Ovary (tissue), 3 donors: ENCODE results near the gene KHDRBS1.

Experiments used
- EP300 ChIP-seq: sonication (generic); formaldehyde crosslinking; IDR thresholded peaks from one replicate; pipeline ENCODE4 v1.6.1; 2017; ENCODE audit warnings: antibody characterized with exemption
- POLR2A ChIP-seq: fragments of 450-650 bp; IDR thresholded peaks from one replicate; pipeline ENCODE4 v1.6.1; 2017; ENCODE audit warnings: antibody characterized with exemption, mild to moderate bottlenecking, moderate library complexity
- TF ChIP-seq, protein P1 (sequence below), 3 donors: fragments of 450-650 bp in 2 of 3; fragments of 200-600 bp in 1 of 3; IDR thresholded peaks; one replicate each; pipeline versions ENCODE4 v1.5.1 to v1.8.0; 2016 to 2022; ENCODE audit warnings: antibody characterized with exemption in 3 of 3, mild to moderate bottlenecking in 1 of 3
- donor health status: DM: no; HTN: no; CAD: no.

DNA sequence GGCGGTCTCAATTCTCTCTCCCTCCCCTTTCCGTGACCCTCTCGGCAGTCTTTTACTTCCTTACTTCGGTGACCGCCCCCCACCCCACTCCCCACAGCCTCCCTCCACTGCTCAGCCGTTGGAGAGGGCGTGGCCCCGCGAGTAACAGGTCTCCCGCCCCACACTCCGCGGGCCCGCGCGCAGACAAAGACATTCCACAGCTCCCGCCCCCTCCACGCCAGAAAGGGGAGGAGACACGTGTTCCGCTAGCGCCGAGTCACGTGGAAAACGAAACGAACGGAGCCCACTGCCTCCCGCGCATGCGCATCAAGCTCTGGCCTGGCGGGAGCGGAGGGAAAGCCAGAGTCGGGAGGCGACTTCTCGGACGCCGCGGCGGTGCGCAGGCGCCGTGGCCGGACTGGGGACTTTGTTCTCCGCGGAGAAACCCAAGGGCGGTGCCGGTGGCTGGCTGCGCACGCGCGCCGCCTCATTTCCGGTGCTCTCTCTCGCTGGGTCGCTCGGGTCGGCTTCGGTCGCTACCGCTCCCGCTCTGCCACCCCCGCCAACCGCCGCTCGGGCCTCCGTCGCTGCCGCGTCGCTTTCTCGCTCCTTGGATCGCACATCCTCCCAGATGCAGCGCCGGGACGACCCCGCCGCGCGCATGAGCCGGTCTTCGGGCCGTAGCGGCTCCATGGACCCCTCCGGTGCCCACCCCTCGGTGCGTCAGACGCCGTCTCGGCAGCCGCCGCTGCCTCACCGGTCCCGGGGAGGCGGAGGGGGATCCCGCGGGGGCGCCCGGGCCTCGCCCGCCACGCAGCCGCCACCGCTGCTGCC lies at the start of gene KHDRBS1:
- TF ChIP-seq, protein P1, sequence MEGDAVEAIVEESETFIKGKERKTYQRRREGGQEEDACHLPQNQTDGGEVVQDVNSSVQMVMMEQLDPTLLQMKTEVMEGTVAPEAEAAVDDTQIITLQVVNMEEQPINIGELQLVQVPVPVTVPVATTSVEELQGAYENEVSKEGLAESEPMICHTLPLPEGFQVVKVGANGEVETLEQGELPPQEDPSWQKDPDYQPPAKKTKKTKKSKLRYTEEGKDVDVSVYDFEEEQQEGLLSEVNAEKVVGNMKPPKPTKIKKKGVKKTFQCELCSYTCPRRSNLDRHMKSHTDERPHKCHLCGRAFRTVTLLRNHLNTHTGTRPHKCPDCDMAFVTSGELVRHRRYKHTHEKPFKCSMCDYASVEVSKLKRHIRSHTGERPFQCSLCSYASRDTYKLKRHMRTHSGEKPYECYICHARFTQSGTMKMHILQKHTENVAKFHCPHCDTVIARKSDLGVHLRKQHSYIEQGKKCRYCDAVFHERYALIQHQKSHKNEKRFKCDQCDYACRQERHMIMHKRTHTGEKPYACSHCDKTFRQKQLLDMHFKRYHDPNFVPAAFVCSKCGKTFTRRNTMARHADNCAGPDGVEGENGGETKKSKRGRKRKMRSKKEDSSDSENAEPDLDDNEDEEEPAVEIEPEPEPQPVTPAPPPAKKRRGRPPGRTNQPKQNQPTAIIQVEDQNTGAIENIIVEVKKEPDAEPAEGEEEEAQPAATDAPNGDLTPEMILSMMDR (IDR thresholded peaks at IDR 0.05) = peak in 1 of 3 donors; percentile 23
- TF ChIP-seq POLR2A = peak; percentile 82
- no peak for TF ChIP-seq EP300
